ENCODE results near the gene BRMS1. TPM values are rescaled to one million over a fixed set of nuclear protein-coding genes. Genes with fewer than 3 reads are reported as not detected.

The BRMS1 gene
- 10 to 100 TPM; 12.0 to 20.0 TPM for total RNA-seq
- 10 to 100 TPM; 20.6 to 24.0 TPM for polyA plus RNA-seq

- peak; percentile 98 for DNase-seq (ENCODE audit: low spot score)
- TF ChIP-seq JUND (IDR thresholded peaks at IDR 0.05) (no peak), REST (IDR thresholded peaks at IDR 0.05) (peak; percentile 86), RXRA (IDR thresholded peaks at IDR 0.05) (peak in 1 of 2 donors; percentile 42), EGR1 (IDR thresholded peaks at IDR 0.05; ENCODE audit: low read depth in 2 of 2) (no peak), NR2F2 (IDR thresholded peaks at IDR 0.05) (peak; percentile 12), FOXA2 (IDR thresholded peaks at IDR 0.05) (no peak), GABPA (IDR thresholded peaks at IDR 0.05 in 1 of 2, conservative IDR thresholded peaks at IDR 0.05 in 1 of 2) (peak in 1 of 2 donors; percentile 82), ATF3 (IDR thresholded peaks at IDR 0.05) (no peak), YY1 (IDR thresholded peaks at IDR 0.05) (peak; percentile 97), SP1 (IDR thresholded peaks at IDR 0.05) (peak; percentile 50), CTCF (IDR thresholded peaks at IDR 0.05; ENCODE audit: low read depth, low read length, missing input control) (no peak), RAD21 (IDR thresholded peaks at IDR 0.05) (peak in 1 of 2 donors; percentile 42)
- Histone ChIP-seq H3K36me3 (ENCODE audit: control insufficient read depth in 4 of 4, insufficient read depth in 3 of 4, low read depth in 1 of 4, low read length in 3 of 4) (peaks cover 12 to 23% (median 16%) of the 10 kb centered on the region in 4 donors), H3K9me3 (ENCODE audit: control insufficient read depth in 4 of 4, low read length in 3 of 4) (no peaks in the 10 kb centered on the region), H3K4me1 (ENCODE audit: control insufficient read depth in 4 of 4, insufficient read depth in 4 of 4, low read length in 3 of 4) (peaks cover 11 to 54% (median 46%) of the 10 kb centered on the region in 4 donors), H3K4me3 (ENCODE audit: low read depth in 1 of 3, low read length in 3 of 3) (peak within 1 kb of the TSS; percentile 75 to 95 (median 85)), H3K27ac (ENCODE audit: low read depth in 1 of 2, low read length in 2 of 2) (peak within 1 kb of the TSS; percentile 21 to 66), H3K27me3 (ENCODE audit: control insufficient read depth in 4 of 4, insufficient read depth in 4 of 4, low read length in 3 of 4) (no peaks in the 10 kb centered on the region), H3K9ac (ENCODE audit: low read depth in 1 of 2, low read length in 2 of 2) (peak within 1 kb of the TSS; percentile 49 to 93)
- WGBS: under 1% methylated on average over 59 of the region's 59 CpGs
These were observed at the start of gene BRMS1 for GRCh38 chr11:66344550-66345315. BRMS1 (minus strand) TSS chr11:66345104; CDS start chr11:66342234, 2,870 bp downstream.

GRCh38 chr11:66393954-66394353 is 49.0 kb upstream of the BRMS1 start:
- H3K36me3 ChIP-seq (ENCODE audit: control insufficient read depth in 4 of 4, insufficient read depth in 3 of 4, low read depth in 1 of 4, low read length in 3 of 4): no peaks in the 10 kb centered on the region
- no peak overlapping the region for H3K9ac ChIP-seq (ENCODE audit: low read depth in 1 of 2, low read length in 2 of 2)
- H3K9me3 ChIP-seq (ENCODE audit: control insufficient read depth in 4 of 4, low read length in 3 of 4): no peaks in the 10 kb centered on the region
- 87% methylated on average over 3 of the region's 3 CpGs for WGBS
- H3K27ac ChIP-seq (ENCODE audit: low read depth in 1 of 2, low read length in 2 of 2): no peak overlapping the region
- H3K27me3 ChIP-seq (ENCODE audit: control insufficient read depth in 4 of 4, insufficient read depth in 4 of 4, low read length in 3 of 4): no peaks in the 10 kb centered on the region
- H3K4me1 ChIP-seq (ENCODE audit: control insufficient read depth in 4 of 4, insufficient read depth in 4 of 4, low read length in 3 of 4): no peaks in the 10 kb centered on the region
- H3K4me3 ChIP-seq (ENCODE audit: low read depth in 1 of 3, low read length in 3 of 3): no peak overlapping the region
- no peak for DNase-seq (ENCODE audit: low spot score)
- no peak for TF ChIP-seq YY1 (IDR thresholded peaks at IDR 0.05)
- no peak for TF ChIP-seq FOXA1 (IDR thresholded peaks at IDR 0.05)
- TF ChIP-seq CTCF (IDR thresholded peaks at IDR 0.05; ENCODE audit: low read depth, low read length, missing input control): no peak
- TF ChIP-seq HNF4G (IDR thresholded peaks at IDR 0.05): no peak
- no peak for TF ChIP-seq GABPA (IDR thresholded peaks at IDR 0.05 in 1 of 2, conservative IDR thresholded peaks at IDR 0.05 in 1 of 2)
- TF ChIP-seq FOXA2 (IDR thresholded peaks at IDR 0.05): no peak
- no peak for TF ChIP-seq JUND (IDR thresholded peaks at IDR 0.05)
- TF ChIP-seq SP1 (IDR thresholded peaks at IDR 0.05): no peak
- TF ChIP-seq REST (IDR thresholded peaks at IDR 0.05): no peak
- no peak for TF ChIP-seq MAX (IDR thresholded peaks at IDR 0.05)
- TF ChIP-seq RAD21 (IDR thresholded peaks at IDR 0.05): no peak
- no peak for TF ChIP-seq NR2F2 (IDR thresholded peaks at IDR 0.05)
- TF ChIP-seq RXRA (IDR thresholded peaks at IDR 0.05): no peak
- no peak for TF ChIP-seq HNF4A (conservative IDR thresholded peaks at IDR 0.05)
